K562 (cell line): Measurements from ENCODE around the gene IL6ST. TPM values are rescaled to one million over a fixed set of nuclear protein-coding genes. Genes with fewer than 3 reads are reported as not detected.

Source experiments
- ATAC-seq: fragments of 200-7000 bp; cut with Tn5 transposase; 3 replicates; pipeline ENCODE4 v1.9.1; 2020; ENCODE audit warnings: moderate library complexity
- BruUV-seq: library from RNA; stranded (reverse); fragments of 400-500 nt; replicated peaks from 2 replicates; lab custom pipeline; 2021; lab: Mats Ljungman, UMichigan
- CTCF ChIA-PET: fragments of 300-600 bp; formaldehyde crosslinking; extraction: SDS; loops from one replicate; lab custom pipeline; 2021; ENCODE audit warnings: low intra/inter-chr PET ratio; lab: Yijun Ruan, JAX
- POLR2A ChIA-PET: fragments of 300-600, 350-650 bp; sonication (Branson Sonifier 250); formaldehyde crosslinking; extraction: SDS; loops from one replicate; lab custom pipeline; 2021; ENCODE audit warnings: antibody characterized with exemption, inconsistent platforms; lab: Yijun Ruan, JAX
- DNase-seq, 4 experiments: peaks; one replicate each; pipeline versions ENCODE4 v3.0.0 to v3.0.0-alpha.2; 2011 to 2018; ENCODE audit warnings: low spot score in 3 of 4, mixed read lengths in 3 of 4; ENCODE audit errors: extremely low read depth in 1 of 4
- FAIRE-seq: peaks from 2 replicates; lab custom pipeline; 2011; peaks lifted over from hg19 to GRCh38; lab: Jason Lieb, UNC
- H2AFZ ChIP-seq: 2 replicates; pipeline ENCODE4 v1.6.0; 2011; ENCODE audit warnings: low read depth, low read length, control low read depth, inconsistent platforms
- H3K27ac ChIP-seq: fragments of 200-600 bp; 3 replicates; pipeline ENCODE4 v1.8.0; 2011; ENCODE audit warnings: low read depth, mild to moderate bottlenecking, control low read depth, inconsistent platforms, low read length, moderate library complexity, mixed read lengths; ENCODE audit errors: extremely low read depth
- H3K27me3 ChIP-seq, 2 experiments: fragments of 300-600 bp in 1 of 2; 2 replicates in 1 of 2; 3 replicates in 1 of 2; pipeline versions ENCODE4 v1.6.0 to v1.8.0; 2011; ENCODE audit warnings: inconsistent platforms in 2 of 2, low read length in 2 of 2, mild to moderate bottlenecking in 1 of 2, mixed read lengths in 1 of 2, moderate library complexity in 1 of 2; ENCODE audit not compliant: control insufficient read depth in 2 of 2, insufficient read depth in 2 of 2
- H3K36me3 ChIP-seq: fragments of 300-600 bp; 3 replicates; pipeline ENCODE4 v1.8.0; 2011; ENCODE audit warnings: mild to moderate bottlenecking, low read length, inconsistent platforms; ENCODE audit not compliant: control insufficient read depth, insufficient read depth
- H3K4me1 ChIP-seq, 2 experiments: fragments of 200-600 bp in 1 of 2; replicated peaks in 1 of 2; 2 replicates in 1 of 2; 3 replicates in 1 of 2; pipeline versions ENCODE4 v1.5.1 to v1.8.0; 2011; ENCODE audit warnings: inconsistent platforms in 2 of 2, low read length in 2 of 2, mild to moderate bottlenecking in 1 of 2, mixed read lengths in 1 of 2, moderate library complexity in 1 of 2; ENCODE audit not compliant: control insufficient read depth in 2 of 2, insufficient read depth in 2 of 2
- H3K4me2 ChIP-seq: 2 replicates; pipeline ENCODE4 v1.6.1; 2011; ENCODE audit warnings: low read length, control low read depth, inconsistent platforms, mixed read lengths; ENCODE audit not compliant: insufficient read depth
- H3K4me3 ChIP-seq: fragments of 200-600 bp; sonication (generic), shearing (Covaris generic); 2 replicates; pipeline ENCODE4 v1.5.1; 2016; ENCODE audit warnings: control low read depth, inconsistent platforms
- H3K79me2 ChIP-seq: fragments of 200-600 bp; 3 replicates; pipeline ENCODE4 v1.8.0; 2011; ENCODE audit warnings: low read length, inconsistent platforms; ENCODE audit not compliant: control insufficient read depth, insufficient read depth
- H3K9ac ChIP-seq, 2 experiments: 2 replicates each; pipeline versions ENCODE4 v1.6.0 to v1.6.1; 2011; ENCODE audit warnings: low read depth in 2 of 2, low read length in 2 of 2, control low read depth in 1 of 2, inconsistent platforms in 1 of 2, mild to moderate bottlenecking in 1 of 2, mixed read lengths in 1 of 2; ENCODE audit not compliant: insufficient read depth in 1 of 2
- H3K9me1 ChIP-seq: one replicate; pipeline ENCODE4 v1.6.0; 2011; ENCODE audit warnings: inconsistent platforms, mild to moderate bottlenecking, low read length, moderate library complexity; ENCODE audit not compliant: control insufficient read depth, insufficient read depth
- H3K9me3 ChIP-seq: replicated peaks from 2 replicates; pipeline ENCODE4 v1.5.1; 2011; ENCODE audit warnings: low read depth, low read length, inconsistent platforms; ENCODE audit not compliant: control insufficient read depth, insufficient read depth
- H4K20me1 ChIP-seq: replicated peaks from 2 replicates; pipeline ENCODE4 v1.6.1; 2011; ENCODE audit warnings: low read length, inconsistent platforms, mixed read lengths; ENCODE audit not compliant: control insufficient read depth, insufficient read depth
- ADNP ChIP-seq: fragments of 200-800 bp; sonication (Bioruptor generic); IDR thresholded peaks from 2 replicates; pipeline ENCODE4 v1.6.1; 2016; ENCODE audit warnings: missing genetic modification characterization, missing compliant biosample characterization
- ATF7 ChIP-seq: fragments of 450-650 bp; IDR thresholded peaks from 2 replicates; pipeline ENCODE4 v1.7.1; 2014; ENCODE audit warnings: mild to moderate bottlenecking, moderate library complexity
- FOXJ3 ChIP-seq: sonication (generic); formaldehyde crosslinking; IDR thresholded peaks from 2 replicates; pipeline ENCODE4 v1.4.0; 2020; ENCODE audit warnings: mild to moderate bottlenecking, missing genetic modification reagents
- GABPB1 ChIP-seq: sonication (generic); formaldehyde crosslinking; IDR thresholded peaks from 2 replicates; pipeline ENCODE4 v1.8.0; 2022; ENCODE audit warnings: mild to moderate bottlenecking, missing genetic modification reagents
- HNRNPK ChIP-seq: fragments of 200-400 bp; formaldehyde crosslinking; IDR thresholded peaks from one replicate; pipeline ENCODE4 v1.6.1; 2018; ENCODE audit warnings: mild to moderate bottlenecking, low read depth, low read length; ENCODE audit not compliant: poor library complexity, severe bottlenecking
- KLF1 ChIP-seq: fragments of 450-650 bp; IDR thresholded peaks from 2 replicates; pipeline ENCODE4 v1.6.1; 2016; ENCODE audit warnings: missing genetic modification characterization, missing compliant biosample characterization
- NR2C2 ChIP-seq, 2 experiments: fragments of 200-800 bp in 1 of 2; sonication (Bioruptor generic) in 1 of 2; sonication (generic) in 1 of 2; formaldehyde crosslinking in 1 of 2; IDR thresholded peaks; 2 replicates each; pipeline versions ENCODE4 v1.6.1 to v1.8.0; 2016 to 2022; ENCODE audit warnings: mild to moderate bottlenecking in 1 of 2, missing compliant biosample characterization in 1 of 2, missing genetic modification characterization in 1 of 2, missing genetic modification reagents in 1 of 2
- PHB2 ChIP-seq: fragments of 450-650 bp; IDR thresholded peaks from 2 replicates; pipeline ENCODE4 v1.6.1; 2017; ENCODE audit warnings: low read depth
- RAD21 ChIP-seq, 2 experiments: fragments of 250-450 bp in 1 of 2; fragments of 450-650 bp in 1 of 2; sonication (Bioruptor Pico) in 1 of 2; formaldehyde crosslinking in 1 of 2; IDR thresholded peaks in 1 of 2; conservative IDR thresholded peaks in 1 of 2; 2 replicates each; pipeline versions ENCODE4 v1.4.0 to v1.8.0; 2020 to 2022; ENCODE audit warnings: mild to moderate bottlenecking in 2 of 2, moderate library complexity in 1 of 2
- THAP7 ChIP-seq: fragments of 250-450 bp; sonication (Bioruptor Pico); IDR thresholded peaks from 2 replicates; pipeline ENCODE4 v1.5.0; 2021
- XRCC5 ChIP-seq: fragments of 200-400 bp; formaldehyde crosslinking; IDR thresholded peaks from 2 replicates; pipeline ENCODE4 v1.6.1; 2017; ENCODE audit warnings: low read depth, mild to moderate bottlenecking, low read length
- ZNF316 ChIP-seq: fragments of 450-650 bp; IDR thresholded peaks from 2 replicates; pipeline ENCODE4 v1.6.1; 2016
- ZNF507 ChIP-seq: conservative IDR thresholded peaks from 2 replicates; pipeline ENCODE4 v1.6.1; 2017; ENCODE audit warnings: missing genetic modification characterization, missing compliant biosample characterization
- ZNF644 ChIP-seq: fragments of 200-800 bp; sonication (Bioruptor generic); IDR thresholded peaks from 2 replicates; pipeline ENCODE4 v1.6.1; 2016; ENCODE audit warnings: low read depth, missing genetic modification characterization, missing compliant biosample characterization
- WGBS: fragments of 100-300 bp; shearing (Covaris generic); methylation state at CpG from one replicate; pipeline ENCODE4 v1.1.6; 2016; ENCODE audit warnings: low coverage, mixed read lengths; ENCODE audit not compliant: insufficient coverage; ENCODE audit errors: missing lambda C conversion rate; 5-methylcytosine and 5-hydroxymethylcytosine counted together
- in situ Hi-C: fragments of 300-500 bp; cut with MboI; formaldehyde crosslinking; loops from 4 replicates; pipeline ENCODE4 v1.15.0; 2018; ENCODE audit warnings: inconsistent platforms, mixed read lengths
- intact Hi-C: fragments of 100-400 bp; cut with micrococcal nuclease; formaldehyde crosslinking; loops from 2 replicates; pipeline ENCODE4 v1.14.2; 2022
- polyA plus RNA-seq, 8 experiments: library from polyadenylated mRNA; depleted of rRNA in 4 of 8; stranded (reverse) in 5 of 8; unstranded in 3 of 8; fragments of >200 nt; fragmentation: Nextera tagmentation in 2 of 8; fragmentation: Illumina TruSeq in 1 of 8; extraction: Ambion mirVana in 2 of 8; extraction: Trizol in 1 of 8; gene quantifications; 2 replicates each; pipeline versions ENCODE4 v1.2.1 to v1.2.3, GENCODE V29; 2011 to 2014; ENCODE audit warnings: inconsistent platforms in 1 of 8, missing spikeins in 1 of 8
- total RNA-seq, 7 experiments: library from RNA; depleted of rRNA in 6 of 7; stranded (reverse); fragments of >200 nt in 6 of 7; fragmentation: Illumina TruSeq in 2 of 7; extraction: Trizol in 2 of 7; gene quantifications; 2 replicates each; pipeline versions ENCODE4 v1.2.1 to v1.2.3, GENCODE V29; 2011 to 2021; ENCODE audit warnings: low replicate concordance in 1 of 7

Gene IL6ST
- total and polyA plus RNA-seq, 9 of the 15 experiments (the other 6 are each of a cell fraction or from before 2014, with no cell fraction given): 2.0 to 27.0 (median 7.9) TPM

- Histone ChIP-seq H3K27me3 (peaks cover 2 to 41% of the 10 kb centered on the region in 2 experiments; a peak in 3 of 5 replicates), H3K4me2 (no peak overlapping the region), H3K36me3 (no peaks in the 10 kb centered on the region), H3K4me1 (peaks cover 0 to 4% of the 10 kb centered on the region in 2 experiments; a peak in 1 of 5 replicates), H3K4me3 (no peak overlapping the region), H3K27ac (no peak overlapping the region), H3K79me2 (no peaks in the 10 kb centered on the region)
- FAIRE-seq: no peak
- in situ Hi-C loops: no loop called here
- POLR2A ChIA-PET: no interaction called here
- 14% methylated on average over 3 of the region's 3 CpGs for WGBS
- TF ChIP-seq ZNF316: no peak
- no peak for TF ChIP-seq THAP7 (CRISPR knock-in tag)
- no peak for TF ChIP-seq KLF1 (tag)
- TF ChIP-seq XRCC5: no peak
- no peak for TF ChIP-seq PHB2
- no peak for TF ChIP-seq HNRNPK
- no peak for TF ChIP-seq RAD21 (CRISPR knock-in tag; conservative IDR thresholded peaks at IDR 0.05 in 1 of 2, IDR thresholded peaks at IDR 0.05 in 1 of 2)
- TF ChIP-seq ADNP: no peak
- no peak for TF ChIP-seq ATF7
- TF ChIP-seq GABPB1 (CRISPR knock-in tag): no peak
- no peak for TF ChIP-seq FOXJ3 (CRISPR knock-in tag)
- no peak for TF ChIP-seq ZNF644 (tag)
- TF ChIP-seq NR2C2 (CRISPR knock-in tag; IDR thresholded peaks at IDR 0.05): no peak
- no peak for TF ChIP-seq NR2C2 (tag; IDR thresholded peaks at IDR 0.05)
- no peak for TF ChIP-seq ZNF507 (tag)
- TF ChIP-seq, all 486 proteins: peak for 0
- Histone ChIP-seq H3K9ac (no peak overlapping the region), H2AFZ (no peak overlapping the region), H4K20me1 (no peaks in the 10 kb centered on the region), H3K9me1 (no peaks in the 10 kb centered on the region), H3K9me3 (no peaks in the 10 kb centered on the region)
- intact Hi-C loops: no loop called here
- DNase-seq (no peak), ATAC-seq (no peak)
- CTCF ChIA-PET: no interaction called here
- no TSS peak for BruUV-seq
Measured at GRCh38 chr5:55919625-55920024, 75.1 kb downstream of the IL6ST start.
